Kidney tubule cell (primary cell): ENCODE measurements around the gene ASTN1.

Experiments used
- DNase-seq: peaks from one replicate; pipeline ENCODE4 v3.0.0-alpha.2; 2018; ENCODE audit warnings: low spot score

The ASTN1 gene

DNA sequence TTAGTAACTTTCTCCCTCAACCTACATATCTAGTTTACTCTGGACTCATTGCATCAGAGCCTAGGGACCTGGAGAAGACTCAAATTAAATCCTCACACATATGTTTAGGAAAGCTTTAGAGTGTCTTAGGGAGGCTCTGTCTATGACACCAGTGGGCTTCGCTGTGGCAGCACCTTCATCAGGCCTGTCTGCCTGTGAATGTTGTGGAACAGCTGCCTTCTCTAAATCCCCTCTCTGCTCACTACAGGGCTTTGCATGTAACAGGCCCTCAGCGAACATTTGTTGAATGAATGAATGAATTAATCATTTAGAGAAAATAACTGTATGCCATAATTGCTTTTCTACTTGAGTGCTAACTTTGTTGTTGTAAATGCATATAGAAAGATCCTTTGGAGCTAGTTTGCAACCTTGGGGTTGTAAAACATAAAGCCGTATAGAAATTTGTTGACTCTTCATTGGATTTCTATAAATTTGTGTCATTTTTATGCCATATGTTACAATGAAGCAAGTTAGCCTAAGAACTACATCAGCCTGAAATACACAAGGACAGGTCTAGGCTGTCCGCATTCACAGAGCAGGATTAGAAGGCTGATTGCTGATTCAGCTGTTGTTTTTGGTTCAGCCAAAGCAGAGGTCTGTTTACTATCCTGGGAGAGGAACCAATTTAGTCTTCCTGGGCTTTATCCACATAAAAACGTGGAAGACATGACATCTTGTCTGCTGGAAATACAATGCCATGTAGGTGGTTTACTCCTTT is 238.0 kb downstream of the ASTN1 start:
- DNase-seq = no peak

DNA sequence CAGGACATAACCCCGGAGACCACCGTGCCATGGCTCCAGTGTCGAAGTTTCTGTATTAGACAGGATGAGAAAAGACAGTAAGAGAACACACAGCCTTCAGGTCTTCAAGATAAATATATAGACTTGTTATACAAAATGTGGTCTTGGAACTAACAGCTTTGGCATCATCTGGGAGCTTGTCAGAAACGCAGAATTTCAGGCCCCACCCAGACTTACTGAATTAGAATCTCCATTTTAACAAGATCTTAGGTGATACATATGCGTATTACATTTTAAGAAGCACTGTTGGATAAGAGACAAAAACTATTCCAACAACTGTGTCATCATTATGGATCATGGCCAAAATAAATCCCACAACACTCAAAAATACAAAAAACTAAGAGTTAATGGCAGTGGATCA is 239.3 kb downstream of the ASTN1 start:
- DNase-seq = no peak

DNA sequence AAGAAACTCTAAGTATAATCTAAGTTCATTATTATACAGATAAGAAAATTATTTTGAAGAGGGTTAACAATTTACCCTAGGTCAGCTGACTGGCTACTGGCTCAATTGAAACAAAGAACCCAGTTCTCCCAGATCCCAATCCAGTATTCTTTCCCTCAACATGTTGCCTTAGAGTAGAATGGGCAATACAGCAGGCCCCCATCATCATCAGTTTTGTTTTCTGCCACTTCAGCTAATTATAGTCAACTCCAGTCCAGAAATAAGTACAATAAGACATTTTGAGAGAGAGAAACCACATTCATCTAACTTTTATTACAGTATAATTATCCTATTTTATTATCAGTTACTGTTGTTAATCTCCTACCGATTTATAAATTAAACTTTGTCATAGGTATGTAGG is 241.2 kb downstream of the ASTN1 start:
- DNase-seq = no peak

DNA sequence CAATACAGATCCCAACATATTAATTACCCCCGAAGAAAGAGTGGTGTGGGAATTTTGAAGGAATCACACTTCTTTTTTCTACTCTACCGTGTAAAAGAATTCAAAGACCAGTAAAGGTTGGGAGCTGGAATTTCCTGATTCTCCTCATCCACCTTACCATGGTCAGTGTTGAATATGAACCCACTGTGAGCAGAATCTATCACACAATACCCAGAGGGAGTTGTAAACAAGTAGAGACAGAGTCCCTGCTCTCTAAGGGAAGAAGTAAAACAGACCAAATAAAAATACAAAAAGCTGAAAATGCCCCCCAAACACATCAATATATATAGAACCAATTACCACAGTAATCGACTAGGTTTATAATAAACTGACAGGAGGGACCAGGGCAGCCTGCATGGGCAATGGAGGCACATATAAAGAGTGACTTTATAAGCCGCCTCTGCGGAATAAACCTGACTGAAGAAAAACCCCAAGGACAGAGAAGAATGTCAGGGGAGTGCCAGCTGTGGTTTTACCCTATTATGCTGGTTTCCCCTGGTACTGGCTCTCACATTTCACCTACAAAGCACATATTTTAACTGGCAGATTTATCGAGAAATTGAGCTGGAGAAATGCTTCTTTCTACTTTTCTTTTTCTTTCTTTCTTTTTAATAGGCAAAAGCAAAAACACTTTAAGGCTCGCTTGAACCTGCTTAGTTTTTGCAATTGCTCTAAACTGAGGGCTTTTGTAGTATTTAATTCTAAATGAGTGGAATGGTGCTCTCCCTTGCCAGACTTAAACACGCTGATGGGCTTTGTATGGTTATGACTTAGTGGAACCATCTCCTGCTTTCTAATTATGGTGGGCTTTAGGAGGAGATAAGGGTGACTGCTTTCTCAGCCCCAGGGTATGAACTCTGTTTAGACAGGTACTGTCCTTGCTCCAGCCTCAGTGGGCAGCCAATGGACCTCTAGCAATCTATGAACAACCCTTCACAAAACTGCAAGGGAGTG is 244.8 kb downstream of the ASTN1 start:
- no peak for DNase-seq

DNA sequence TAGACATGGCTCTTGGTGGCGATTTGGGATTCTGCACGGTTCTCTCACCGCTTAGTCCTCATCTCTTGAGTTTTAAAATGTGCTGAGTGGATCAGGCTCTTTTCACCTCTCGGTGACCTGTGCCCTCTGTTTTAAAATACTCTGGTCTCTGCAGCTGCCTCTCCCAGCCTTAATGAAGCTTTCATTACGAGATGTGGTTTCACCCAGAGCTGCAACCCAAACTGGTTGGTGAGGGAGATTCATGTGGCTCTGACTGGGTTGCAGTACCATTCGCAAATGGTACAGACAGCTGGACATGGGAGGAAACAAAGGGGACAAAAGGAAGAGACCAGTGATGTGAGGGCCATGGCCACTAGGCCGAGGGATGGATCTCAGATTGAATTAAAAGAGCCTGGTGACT is 258.9 kb downstream of the ASTN1 start:
- DNase-seq = no peak

DNA sequence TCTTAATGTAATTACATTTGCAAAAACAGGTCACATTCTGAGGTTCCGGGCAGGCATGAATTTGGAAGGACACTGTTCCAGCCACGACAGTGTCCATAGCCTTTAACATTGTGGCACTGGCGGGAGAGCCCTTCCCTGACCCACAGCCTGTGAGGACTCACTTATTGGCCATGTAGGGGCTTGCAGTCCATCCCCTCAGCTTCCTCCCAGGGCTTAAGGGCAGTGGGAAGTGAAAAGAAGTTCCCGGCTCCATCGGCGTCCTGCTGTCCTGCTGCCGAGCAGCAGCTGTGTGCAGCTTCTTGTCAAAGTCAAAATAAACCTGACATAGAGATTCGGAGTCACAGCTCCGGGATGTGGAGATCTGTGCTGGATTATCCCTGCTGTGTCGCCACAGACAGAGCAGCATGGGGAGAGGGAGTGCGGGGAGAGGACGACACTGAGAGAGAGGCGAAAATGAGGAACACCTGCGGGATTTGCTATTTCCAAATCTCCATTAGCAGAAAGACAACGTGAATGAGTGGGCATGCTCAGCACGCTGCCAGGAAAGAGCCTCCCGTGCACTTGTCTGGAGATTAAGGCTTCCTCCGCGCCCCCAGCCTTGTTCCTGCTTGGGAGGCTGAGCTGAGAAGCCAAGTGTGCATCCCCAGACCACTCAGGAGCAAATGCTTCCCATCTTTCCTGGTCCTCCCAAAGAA is 260.3 kb downstream of the ASTN1 start:
- no peak for DNase-seq

DNA sequence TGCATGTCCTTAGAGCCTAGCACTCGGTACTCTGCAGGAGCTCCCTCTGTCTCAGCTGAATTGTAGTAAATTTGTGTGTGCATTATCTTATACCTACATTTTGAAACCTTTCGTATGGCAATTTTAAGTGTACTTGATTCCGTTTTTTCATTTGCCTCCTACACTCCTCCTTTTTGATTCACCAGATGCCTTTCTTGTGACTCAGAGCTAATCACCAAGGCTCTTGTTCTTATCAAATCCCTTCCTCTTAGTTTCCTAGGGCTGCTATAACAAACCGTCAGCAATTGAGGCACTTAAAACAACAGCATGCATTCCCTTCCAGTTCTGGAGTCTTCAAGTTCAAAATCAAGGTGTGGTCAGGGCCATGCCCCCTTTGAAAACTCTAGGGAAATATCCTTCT is 261.0 kb downstream of the ASTN1 start:
- DNase-seq = peak; percentile 51

DNA sequence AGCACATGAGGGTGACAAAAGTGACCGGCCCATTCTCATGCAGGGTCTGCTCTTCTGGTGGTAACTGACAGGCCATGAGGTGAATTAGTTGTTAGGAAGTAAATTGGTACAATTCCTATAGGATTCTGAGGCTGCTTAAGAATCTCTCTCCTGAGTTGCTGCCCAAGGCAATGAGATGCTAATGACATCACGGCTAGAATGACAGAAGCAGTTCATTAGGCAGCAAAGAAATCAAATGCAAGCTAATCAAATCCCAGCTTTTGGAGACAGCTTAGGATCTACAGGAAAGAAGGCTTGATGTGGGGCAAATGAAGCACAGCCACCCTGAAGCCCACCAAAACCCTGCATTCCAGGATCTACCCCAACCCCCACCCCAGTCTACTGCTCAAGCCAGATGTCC is 265.2 kb downstream of the ASTN1 start:
- DNase-seq = no peak

DNA sequence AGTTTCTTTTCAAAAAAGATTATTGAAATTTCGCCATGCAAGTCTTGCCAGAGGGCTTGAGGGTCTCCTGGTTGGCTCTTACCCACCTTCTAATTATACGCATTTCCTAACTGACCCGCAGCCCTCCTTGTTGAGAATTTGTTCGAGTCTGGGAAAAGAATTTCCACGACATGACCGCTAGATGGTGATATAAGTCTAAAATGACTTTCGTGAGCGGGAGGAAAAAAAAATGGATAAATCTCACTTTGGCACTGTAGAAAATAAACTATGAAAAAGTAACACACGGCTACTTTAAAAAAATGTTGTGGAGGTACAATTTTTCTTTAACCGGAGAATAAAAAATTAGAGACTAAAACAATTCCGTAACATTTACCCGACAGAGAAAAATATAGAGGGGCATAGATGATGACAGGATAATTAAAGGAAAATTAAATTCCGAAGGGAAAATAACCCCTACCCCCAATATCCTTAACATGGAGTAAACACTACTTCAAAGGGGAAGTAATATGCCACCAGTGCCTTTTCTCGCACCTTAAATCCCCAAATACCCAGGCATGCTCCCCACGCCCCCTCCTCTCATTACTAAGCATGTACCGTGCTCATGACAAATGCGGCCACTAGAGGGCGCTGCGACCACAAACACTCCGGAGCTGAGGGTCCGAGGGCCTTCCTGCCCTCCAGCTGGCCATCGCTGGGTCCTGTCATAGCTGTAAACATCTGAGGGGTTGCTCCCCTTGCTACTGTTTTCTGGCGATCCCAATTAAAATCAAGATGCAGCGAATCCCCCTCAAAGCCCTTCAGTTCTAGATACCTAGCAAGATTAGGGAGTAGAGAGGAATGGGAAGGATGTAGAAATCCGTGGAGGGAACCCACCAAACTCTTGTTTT is 266.9 kb downstream of the ASTN1 start:
- peak; percentile 64 for DNase-seq

DNA sequence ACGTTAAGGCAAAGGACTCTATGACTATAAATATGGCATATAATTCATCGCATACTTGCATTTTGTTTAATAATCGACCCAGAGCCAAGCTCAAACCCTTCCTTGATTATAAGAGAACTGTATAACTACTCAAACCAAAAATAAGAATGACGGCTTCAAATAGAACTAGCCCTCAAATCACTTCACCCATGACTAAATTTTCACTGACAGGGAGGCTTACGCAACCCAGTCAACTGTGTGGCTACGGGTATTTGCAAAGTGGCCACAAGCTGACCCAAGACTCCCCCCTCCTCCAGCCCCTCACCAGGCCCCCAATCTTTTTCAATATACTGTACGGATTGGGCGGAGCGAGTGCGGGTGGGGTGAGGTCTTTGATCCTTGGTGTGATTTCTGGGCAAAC is 268.3 kb downstream of the ASTN1 start:
- no peak for DNase-seq

DNA sequence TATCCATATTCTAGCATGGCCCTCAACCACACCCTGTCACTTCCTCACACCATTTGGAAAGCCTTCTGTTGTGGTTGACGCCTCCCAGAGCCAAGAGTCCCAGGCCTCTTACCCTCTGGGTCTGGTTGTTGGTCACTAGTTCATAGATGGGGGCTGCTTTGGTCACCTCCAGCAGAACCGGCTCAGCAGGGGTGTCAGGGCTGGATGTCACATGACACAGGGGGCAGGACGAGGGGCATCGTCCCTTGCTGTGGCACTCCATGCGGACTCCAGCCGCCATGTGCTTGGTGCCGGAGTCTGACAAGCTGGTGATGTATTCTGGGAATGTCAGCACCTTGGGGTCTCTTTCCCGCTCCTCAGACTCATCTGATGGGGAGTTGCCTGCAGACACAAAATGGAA is 270.1 kb downstream of the ASTN1 start:
- DNase-seq = no peak

DNA sequence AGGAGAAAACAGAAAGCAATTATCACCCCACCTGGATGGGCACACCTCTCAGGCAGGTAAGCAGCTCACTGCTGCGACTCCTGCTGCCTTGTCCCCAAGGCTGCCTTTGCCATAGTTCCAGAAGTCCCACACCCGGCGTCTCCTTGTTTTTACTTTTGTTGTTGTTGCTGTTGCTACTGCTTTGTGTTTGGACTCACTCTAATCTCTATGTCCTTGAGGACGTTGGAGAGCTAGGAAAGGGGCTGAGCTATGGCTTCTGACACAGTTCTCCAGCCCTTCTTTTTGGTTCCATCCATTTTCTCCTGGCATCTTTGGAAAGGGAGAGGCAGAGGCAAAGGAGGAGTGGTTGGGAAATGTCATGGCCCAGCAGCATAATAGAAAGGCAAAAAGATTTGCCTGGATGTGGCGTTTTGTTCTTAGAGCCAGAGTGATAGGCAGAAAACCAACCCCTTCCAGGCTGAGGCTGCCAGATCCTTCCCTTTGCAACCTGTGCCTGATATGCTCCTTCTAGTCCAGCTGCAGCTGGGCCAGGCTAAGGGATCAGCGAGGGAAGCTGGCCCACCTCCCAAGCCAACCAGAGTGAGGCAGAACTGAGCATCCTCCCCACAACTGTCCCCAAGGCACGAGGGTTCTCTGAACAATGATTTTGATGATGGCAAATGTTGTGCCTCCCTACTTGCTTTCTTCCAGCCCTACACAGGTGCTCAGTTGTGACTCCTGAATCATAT is 270.7 kb downstream of the ASTN1 start:
- DNase-seq = no peak

DNA sequence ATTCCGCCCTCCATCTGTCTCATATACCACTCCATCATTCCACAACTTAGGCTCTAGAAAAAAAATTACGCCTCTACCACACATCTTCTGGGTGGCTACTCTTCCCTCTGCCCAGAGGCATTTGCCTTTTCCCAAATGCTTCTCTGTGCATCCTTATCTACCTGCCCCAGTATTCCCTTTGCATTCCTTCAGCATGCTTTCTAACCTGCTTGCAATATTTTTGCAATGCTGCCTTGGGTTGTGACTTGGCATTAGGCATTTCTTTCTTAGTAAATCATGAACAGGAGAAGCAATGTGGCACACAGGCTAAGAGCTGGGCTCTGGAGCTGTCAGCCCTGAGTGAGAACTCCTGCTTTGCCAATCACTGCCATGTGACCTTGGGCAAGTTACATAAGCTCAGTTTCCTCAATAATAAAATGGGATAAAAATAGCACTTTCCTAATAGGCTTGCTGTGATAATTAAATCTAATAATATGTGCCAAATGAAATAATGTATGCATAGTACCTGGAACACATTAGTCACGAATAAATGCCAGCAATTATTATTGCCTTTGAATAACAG is 276.0 kb downstream of the ASTN1 start:
- DNase-seq = no peak

DNA sequence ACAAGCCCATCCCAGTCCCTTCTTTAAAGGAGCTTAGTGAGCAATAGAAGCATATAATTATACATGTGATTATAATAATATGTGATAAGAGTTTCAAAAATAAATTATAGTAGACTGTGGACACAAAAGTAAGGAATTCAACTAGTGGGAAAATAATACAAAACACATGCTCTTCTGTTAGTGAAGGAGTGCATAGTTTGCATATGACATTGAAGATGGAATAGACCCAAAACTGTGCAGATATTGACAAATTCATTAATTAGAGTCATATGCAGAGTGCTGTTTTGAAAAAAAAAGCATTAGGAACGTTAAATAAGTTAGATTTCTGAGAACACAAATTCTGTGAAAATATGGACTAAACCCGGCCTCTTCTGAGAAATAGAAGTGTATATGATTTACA is 278.8 kb downstream of the ASTN1 start:
- DNase-seq = no peak

DNA sequence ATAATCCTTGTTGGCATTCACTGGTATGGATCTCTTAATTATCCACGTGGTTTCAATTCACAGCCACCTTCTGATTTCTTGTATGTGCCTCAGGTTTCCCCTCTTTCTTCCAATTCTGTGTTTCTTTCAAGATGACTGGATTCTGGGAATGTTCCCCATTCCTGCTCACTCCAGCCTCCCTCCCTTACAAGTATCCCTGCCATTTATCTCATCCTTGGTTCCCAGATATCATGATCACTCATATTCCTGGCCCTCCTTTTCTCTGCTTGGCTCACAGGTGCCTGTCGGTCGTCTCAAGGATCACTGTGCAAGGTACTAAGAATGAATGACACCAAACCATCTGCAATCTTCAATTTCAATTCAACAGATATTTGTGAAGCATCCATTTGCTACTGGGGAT is 279.2 kb downstream of the ASTN1 start:
- no peak for DNase-seq

DNA sequence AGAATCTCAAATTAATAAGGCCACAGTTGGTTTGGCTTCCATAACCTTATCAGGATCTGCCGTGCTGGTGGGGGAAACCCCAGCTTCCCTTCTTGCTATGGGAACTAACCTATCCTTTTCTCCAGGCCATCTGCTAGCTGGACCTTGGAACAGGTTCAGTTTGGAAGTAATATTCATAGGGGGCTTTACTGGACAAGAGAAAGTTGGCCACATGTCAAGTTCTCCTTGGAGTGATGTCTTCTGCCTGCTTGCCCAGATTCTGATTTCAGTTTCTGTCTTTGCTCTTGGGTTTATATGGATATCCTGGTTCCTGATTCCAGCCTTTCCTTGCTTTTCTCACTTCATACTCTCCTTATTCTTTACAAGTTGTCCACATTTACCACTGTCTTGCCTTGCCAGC is 279.6 kb downstream of the ASTN1 start:
- no peak for DNase-seq

DNA sequence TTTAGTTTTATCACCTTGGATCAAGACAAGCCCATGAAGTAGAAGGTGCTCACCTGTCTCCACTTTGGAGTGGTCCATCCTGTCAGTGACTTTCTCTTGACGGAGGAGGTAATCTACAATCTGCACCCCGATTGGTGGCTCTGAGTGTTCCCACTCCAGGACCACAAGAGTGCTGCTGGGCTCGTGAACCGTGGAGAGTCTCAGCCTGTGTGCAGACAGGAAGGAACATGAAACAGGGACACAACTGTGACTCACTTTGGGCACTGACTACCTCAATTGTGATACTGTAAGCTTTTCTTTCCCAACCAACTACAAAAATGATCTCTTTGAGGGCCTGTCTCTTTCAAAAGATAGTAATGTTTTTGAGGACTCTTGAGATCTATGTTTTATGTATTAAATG is 280.2 kb downstream of the ASTN1 start:
- DNase-seq = peak; percentile 58

DNA sequence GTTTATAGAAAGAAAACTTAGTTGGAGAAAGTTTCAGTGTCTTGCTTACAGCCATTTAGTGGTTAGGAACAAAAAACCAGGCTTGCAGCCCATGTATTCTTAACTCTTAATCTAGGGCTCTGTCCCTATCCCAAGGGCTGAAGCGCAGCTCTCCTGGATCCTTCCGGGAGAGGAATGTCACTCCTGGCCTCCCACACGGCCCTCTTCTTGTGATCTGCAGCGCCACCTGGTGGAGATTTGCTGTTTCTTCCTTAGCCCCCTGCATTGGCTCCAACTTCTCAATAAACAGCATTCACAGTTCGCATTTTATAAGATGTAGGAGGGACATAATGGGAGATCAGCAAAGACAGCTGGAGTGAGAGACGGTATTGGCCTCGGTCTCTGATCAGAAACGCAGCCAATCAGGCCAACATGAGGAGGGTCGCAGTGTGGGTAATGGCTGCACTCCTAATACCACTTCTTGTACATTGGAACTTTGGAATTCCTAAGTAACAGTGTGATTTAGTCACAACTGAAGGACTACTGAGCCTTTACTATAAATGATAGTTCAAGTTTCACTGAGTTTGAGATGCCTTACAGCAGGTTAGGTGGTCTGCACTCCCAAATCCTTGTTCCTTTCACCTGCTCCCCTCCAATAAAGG is 283.4 kb downstream of the ASTN1 start:
- DNase-seq = peak; percentile 75

DNA sequence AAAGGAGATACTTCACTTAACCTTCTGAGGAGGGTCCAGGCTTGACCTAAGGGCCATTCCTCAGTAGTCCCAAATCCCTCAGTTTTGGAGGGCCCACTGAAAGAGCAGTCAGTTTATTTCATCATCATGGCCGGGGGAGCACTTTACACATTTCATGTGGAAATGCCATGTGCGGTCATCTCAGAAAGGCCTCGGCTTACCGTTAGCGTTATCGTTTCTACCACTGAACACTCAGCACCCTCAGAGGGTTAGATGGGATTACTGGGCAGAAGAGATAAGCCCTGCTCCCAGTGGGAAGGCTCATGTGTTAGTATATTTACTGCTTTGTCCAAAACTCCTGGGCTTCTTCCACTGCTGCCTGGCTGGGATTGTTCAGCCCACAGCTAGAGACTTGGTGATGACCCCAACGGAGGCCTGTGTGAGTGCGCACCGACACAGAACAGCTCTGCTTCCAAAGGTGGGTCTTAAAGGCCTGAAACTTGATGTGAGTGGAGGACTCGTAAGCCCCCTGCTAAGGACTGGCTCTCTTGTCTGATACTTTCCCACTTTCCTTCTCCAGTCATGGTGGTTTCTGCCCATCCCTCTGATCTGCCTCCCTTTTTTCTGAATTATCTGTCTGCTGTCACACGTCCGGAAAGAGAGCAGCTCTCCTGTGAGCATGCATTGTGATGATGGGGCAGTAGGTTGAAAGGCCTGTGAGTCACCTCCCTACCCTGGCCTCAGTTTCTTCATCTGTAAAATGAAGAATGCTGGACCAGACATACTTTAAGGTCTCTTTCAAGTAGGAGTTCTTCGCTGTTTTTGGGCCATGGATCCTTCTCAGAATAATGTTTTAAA is 284.5 kb downstream of the ASTN1 start:
- no peak for DNase-seq
